K562 (cell line): ENCODE results near the gene ZNF844. TPM values are rescaled to one million over a fixed set of nuclear protein-coding genes. Genes with fewer than 3 reads are reported as not detected.

Source experiments
- polyA plus RNA-seq, 8 experiments: library from polyadenylated mRNA; depleted of rRNA in 4 of 8; stranded (reverse) in 5 of 8; unstranded in 3 of 8; fragments of >200 nt; fragmentation: Nextera tagmentation in 2 of 8; fragmentation: Illumina TruSeq in 1 of 8; extraction: Ambion mirVana in 2 of 8; extraction: Trizol in 1 of 8; gene quantifications; 2 replicates each; pipeline versions ENCODE4 v1.2.1 to v1.2.3, GENCODE V29; 2011 to 2014; ENCODE audit warnings: inconsistent platforms in 1 of 8, missing spikeins in 1 of 8
- small RNA-seq: library from RNA; depleted of rRNA; stranded (forward); fragments of <200 nt; gene quantifications from one replicate; pipeline ENCODE3, GENCODE V24; 2014
- total RNA-seq, 7 experiments: library from RNA; depleted of rRNA in 6 of 7; stranded (reverse); fragments of >200 nt in 6 of 7; fragmentation: Illumina TruSeq in 2 of 7; extraction: Trizol in 2 of 7; gene quantifications; 2 replicates each; pipeline versions ENCODE4 v1.2.1 to v1.2.3, GENCODE V29; 2011 to 2021; ENCODE audit warnings: low replicate concordance in 1 of 7

Gene ZNF844
- total and polyA plus RNA-seq, 9 of the 15 experiments (the other 6 are each of a cell fraction or from before 2014, with no cell fraction given): 0.80 to 4.5 (median 2.2) TPM

Small RNA genes within 50 kb of the gene (small RNA-seq; reads per million reads assigned to genes)
- gene RF00019 (not detected), gene RNA5SP465 (not detected), gene RNA5SP466 (not detected), gene RNA5SP467 (not detected)

Other genes starting within 250 kb of the ZNF844 start
Only the 7 nearest of the 10 such genes appear.
- gene ZNF700, start 139.6 kb upstream of the ZNF844 start, total RNA-seq (2014; rRNA removed): 10.3 TPM in 2 replicates
- gene ZNF700, start 139.6 kb upstream of the ZNF844 start, total RNA-seq (2014; rRNA removed; fragmentation: Illumina TruSeq; extraction: Trizol): 23.2 and 27.5 TPM in 2 replicates
- 18.9 and 19.0 TPM in 2 replicates for gene ZNF700, start 139.6 kb upstream of the ZNF844 start, total RNA-seq (2015; rRNA removed; fragmentation: Illumina TruSeq; extraction: Trizol)
- 12.2 and 14.1 TPM in 2 replicates for gene ZNF700, start 139.6 kb upstream of the ZNF844 start, total RNA-seq (2021)
- 20.0 and 24.7 TPM in 2 replicates for gene ZNF700, start 139.6 kb upstream of the ZNF844 start, polyA plus RNA-seq (2011; rRNA removed)
- 12.7 and 13.3 TPM in 2 replicates for gene ZNF700, start 139.6 kb upstream of the ZNF844 start, polyA plus RNA-seq (2014; fragmentation: Illumina TruSeq; extraction: Trizol)
- gene ZNF700, start 139.6 kb upstream of the ZNF844 start, polyA plus RNA-seq (2014; fragmentation: Nextera tagmentation; extraction: Ambion mirVana): 10 to 100 TPM; 11.5 to 13.3 TPM
- gene ZNF700, start 139.6 kb upstream of the ZNF844 start, polyA plus RNA-seq (2014; rRNA removed): 11.5 and 15.3 TPM in 2 replicates
- gene ZNF763, start 99.7 kb upstream of the ZNF844 start, total RNA-seq (2014; rRNA removed): not detected in 2 replicates
- 0.11 and 0.29 TPM in 2 replicates for gene ZNF763, start 99.7 kb upstream of the ZNF844 start, total RNA-seq (2014; rRNA removed; fragmentation: Illumina TruSeq; extraction: Trizol)
- 0.19 and 0.22 TPM in 2 replicates for gene ZNF763, start 99.7 kb upstream of the ZNF844 start, total RNA-seq (2015; rRNA removed; fragmentation: Illumina TruSeq; extraction: Trizol)
- 0.22 TPM in 1 of 2 replicates, not detected in the other for gene ZNF763, start 99.7 kb upstream of the ZNF844 start, total RNA-seq (2021)
- 0.10 and 0.22 TPM in 2 replicates for gene ZNF763, start 99.7 kb upstream of the ZNF844 start, polyA plus RNA-seq (2011; rRNA removed)
- 0.14 and 0.28 TPM in 2 replicates for gene ZNF763, start 99.7 kb upstream of the ZNF844 start, polyA plus RNA-seq (2014; fragmentation: Illumina TruSeq; extraction: Trizol)
- under 1 TPM in 1 of 2 experiments, not detected in 1; 0.08 TPM for gene ZNF763, start 99.7 kb upstream of the ZNF844 start, polyA plus RNA-seq (2014; fragmentation: Nextera tagmentation; extraction: Ambion mirVana)
- gene ZNF763, start 99.7 kb upstream of the ZNF844 start, polyA plus RNA-seq (2014; rRNA removed): not detected in 2 replicates
- gene ZNF433, start 29.1 kb upstream of the ZNF844 start, total RNA-seq (2014; rRNA removed): 2.6 and 3.0 TPM in 2 replicates
- 3.9 and 4.7 TPM in 2 replicates for gene ZNF433, start 29.1 kb upstream of the ZNF844 start, total RNA-seq (2014; rRNA removed; fragmentation: Illumina TruSeq; extraction: Trizol)
- gene ZNF433, start 29.1 kb upstream of the ZNF844 start, total RNA-seq (2015; rRNA removed; fragmentation: Illumina TruSeq; extraction: Trizol): 3.6 and 3.8 TPM in 2 replicates
- gene ZNF433, start 29.1 kb upstream of the ZNF844 start, total RNA-seq (2021): 2.2 and 3.0 TPM in 2 replicates
- 0.53 and 2.0 TPM in 2 replicates for gene ZNF433, start 29.1 kb upstream of the ZNF844 start, polyA plus RNA-seq (2011; rRNA removed)
- gene ZNF433, start 29.1 kb upstream of the ZNF844 start, polyA plus RNA-seq (2014; fragmentation: Illumina TruSeq; extraction: Trizol): 3.4 and 4.0 TPM in 2 replicates
- gene ZNF433, start 29.1 kb upstream of the ZNF844 start, polyA plus RNA-seq (2014; fragmentation: Nextera tagmentation; extraction: Ambion mirVana): 1 to 10 TPM; 2.9 to 4.1 TPM
- gene ZNF433, start 29.1 kb upstream of the ZNF844 start, polyA plus RNA-seq (2014; rRNA removed): 2.3 and 4.1 TPM in 2 replicates
- 0.50 and 0.65 TPM in 2 replicates for gene ZNF878, start 11.8 kb upstream of the ZNF844 start, total RNA-seq (2014; rRNA removed)
- gene ZNF878, start 11.8 kb upstream of the ZNF844 start, total RNA-seq (2014; rRNA removed; fragmentation: Illumina TruSeq; extraction: Trizol): 1.4 and 2.1 TPM in 2 replicates
- gene ZNF878, start 11.8 kb upstream of the ZNF844 start, total RNA-seq (2015; rRNA removed; fragmentation: Illumina TruSeq; extraction: Trizol): 0.45 and 0.91 TPM in 2 replicates
- 0.78 and 1.2 TPM in 2 replicates for gene ZNF878, start 11.8 kb upstream of the ZNF844 start, total RNA-seq (2021)
- 0.12 and 0.46 TPM in 2 replicates for gene ZNF878, start 11.8 kb upstream of the ZNF844 start, polyA plus RNA-seq (2011; rRNA removed)
- 0.30 and 0.56 TPM in 2 replicates for gene ZNF878, start 11.8 kb upstream of the ZNF844 start, polyA plus RNA-seq (2014; fragmentation: Illumina TruSeq; extraction: Trizol)
- under 1 TPM; 0.38 TPM for gene ZNF878, start 11.8 kb upstream of the ZNF844 start, polyA plus RNA-seq (2014; fragmentation: Nextera tagmentation; extraction: Ambion mirVana)
- gene ZNF878, start 11.8 kb upstream of the ZNF844 start, polyA plus RNA-seq (2014; rRNA removed): 0.30 TPM in 2 replicates
- gene ZNF20, start 75.6 kb downstream of the ZNF844 start, total RNA-seq (2014; rRNA removed): 1.2 and 2.2 TPM in 2 replicates
- gene ZNF20, start 75.6 kb downstream of the ZNF844 start, total RNA-seq (2014; rRNA removed; fragmentation: Illumina TruSeq; extraction: Trizol): 3.1 and 3.3 TPM in 2 replicates
- 3.7 and 4.1 TPM in 2 replicates for gene ZNF20, start 75.6 kb downstream of the ZNF844 start, total RNA-seq (2015; rRNA removed; fragmentation: Illumina TruSeq; extraction: Trizol)
- 1.7 and 3.2 TPM in 2 replicates for gene ZNF20, start 75.6 kb downstream of the ZNF844 start, total RNA-seq (2021)
- 1.7 and 2.4 TPM in 2 replicates for gene ZNF20, start 75.6 kb downstream of the ZNF844 start, polyA plus RNA-seq (2011; rRNA removed)
- 1.3 and 1.4 TPM in 2 replicates for gene ZNF20, start 75.6 kb downstream of the ZNF844 start, polyA plus RNA-seq (2014; fragmentation: Illumina TruSeq; extraction: Trizol)
- 1 to 10 TPM; 3.3 to 3.4 TPM for gene ZNF20, start 75.6 kb downstream of the ZNF844 start, polyA plus RNA-seq (2014; fragmentation: Nextera tagmentation; extraction: Ambion mirVana)
- 1.7 and 2.7 TPM in 2 replicates for gene ZNF20, start 75.6 kb downstream of the ZNF844 start, polyA plus RNA-seq (2014; rRNA removed)
- not detected in 2 replicates for gene ZNF625, start 92.0 kb downstream of the ZNF844 start, total RNA-seq (2014; rRNA removed)
- gene ZNF625, start 92.0 kb downstream of the ZNF844 start, total RNA-seq (2014; rRNA removed; fragmentation: Illumina TruSeq; extraction: Trizol): 0.07 TPM in 1 of 2 replicates, not detected in the other
- not detected in 2 replicates for gene ZNF625, start 92.0 kb downstream of the ZNF844 start, total RNA-seq (2015; rRNA removed; fragmentation: Illumina TruSeq; extraction: Trizol)
- 0.09 and 0.13 TPM in 2 replicates for gene ZNF625, start 92.0 kb downstream of the ZNF844 start, total RNA-seq (2021)
- gene ZNF625, start 92.0 kb downstream of the ZNF844 start, polyA plus RNA-seq (2011; rRNA removed): not detected in 2 replicates
- not detected in 2 replicates for gene ZNF625, start 92.0 kb downstream of the ZNF844 start, polyA plus RNA-seq (2014; fragmentation: Illumina TruSeq; extraction: Trizol)
- gene ZNF625, start 92.0 kb downstream of the ZNF844 start, polyA plus RNA-seq (2014; fragmentation: Nextera tagmentation; extraction: Ambion mirVana): not detected
- not detected in 2 replicates for gene ZNF625, start 92.0 kb downstream of the ZNF844 start, polyA plus RNA-seq (2014; rRNA removed)
- gene ZNF136, start 98.4 kb downstream of the ZNF844 start, total RNA-seq (2014; rRNA removed): 3.5 and 4.5 TPM in 2 replicates
- gene ZNF136, start 98.4 kb downstream of the ZNF844 start, total RNA-seq (2014; rRNA removed; fragmentation: Illumina TruSeq; extraction: Trizol): 4.2 and 5.1 TPM in 2 replicates
- 4.1 and 5.3 TPM in 2 replicates for gene ZNF136, start 98.4 kb downstream of the ZNF844 start, total RNA-seq (2015; rRNA removed; fragmentation: Illumina TruSeq; extraction: Trizol)
- 2.4 and 2.7 TPM in 2 replicates for gene ZNF136, start 98.4 kb downstream of the ZNF844 start, total RNA-seq (2021)
- 2.9 and 4.5 TPM in 2 replicates for gene ZNF136, start 98.4 kb downstream of the ZNF844 start, polyA plus RNA-seq (2011; rRNA removed)
- gene ZNF136, start 98.4 kb downstream of the ZNF844 start, polyA plus RNA-seq (2014; fragmentation: Illumina TruSeq; extraction: Trizol): 3.1 and 3.4 TPM in 2 replicates
- gene ZNF136, start 98.4 kb downstream of the ZNF844 start, polyA plus RNA-seq (2014; fragmentation: Nextera tagmentation; extraction: Ambion mirVana): 1 to 10 TPM; 1.0 to 2.5 TPM
- gene ZNF136, start 98.4 kb downstream of the ZNF844 start, polyA plus RNA-seq (2014; rRNA removed): 2.9 and 4.1 TPM in 2 replicates